HEK293 (cell line): ENCODE results near the gene VANGL1.

ENCODE experiments used
- CTCF ChIA-PET: fragments of 350-600 bp; formaldehyde crosslinking; extraction: SDS; loops from one replicate; lab custom pipeline; 2021; ENCODE audit warnings: antibody characterized with exemption; lab: Yijun Ruan, JAX
- POLR2A ChIA-PET: fragments of 300-600 bp; formaldehyde crosslinking; extraction: SDS; loops from one replicate; lab custom pipeline; 2020; ENCODE audit warnings: antibody characterized with exemption, inconsistent platforms; lab: Yijun Ruan, JAX
- H3K27ac ChIP-seq: fragments of 200-500 bp; sonication (Bioruptor generic); 2 replicates; pipeline ENCODE4 v1.5.1; 2014; ENCODE audit warnings: low read depth, low read length, control low read depth, inconsistent platforms; ENCODE audit errors: extremely low read depth
- H3K36me3 ChIP-seq, 2 experiments: fragments of 200-500 bp in 1 of 2; sonication (Bioruptor generic) in 1 of 2; 1 replicate in 1 of 2; 2 replicates in 1 of 2; pipeline ENCODE4 v1.5.1; 2014 to 2017; ENCODE audit warnings: inconsistent platforms in 2 of 2, low read length in 2 of 2; ENCODE audit not compliant: control insufficient read depth in 2 of 2, insufficient read depth in 1 of 2
- H3K4me1 ChIP-seq: fragments of 200-500 bp; sonication (Bioruptor generic); 2 replicates; pipeline ENCODE4 v1.5.1; 2014; ENCODE audit warnings: mild to moderate bottlenecking, low read length, inconsistent platforms; ENCODE audit not compliant: control insufficient read depth, insufficient read depth
- H3K4me3 ChIP-seq: 2 replicates; pipeline ENCODE4 v1.5.1; 2011; ENCODE audit warnings: low read depth, mild to moderate bottlenecking, control low read depth, low read length, moderate library complexity
- H3K9me3 ChIP-seq: fragments of 200-500 bp; sonication (Bioruptor generic); 2 replicates; pipeline ENCODE4 v1.5.1; 2014; ENCODE audit warnings: low read depth, low read length, inconsistent platforms; ENCODE audit not compliant: control insufficient read depth, insufficient read depth
- BCL11B ChIP-seq: fragments of 450-650 bp; formaldehyde crosslinking; IDR thresholded peaks from 2 replicates; pipeline ENCODE4 v1.5.1; 2016; ENCODE audit warnings: low read depth, missing biosample characterization, missing genetic modification characterization
- CTCF ChIP-seq: fragments of 450-650 bp; formaldehyde crosslinking; IDR thresholded peaks from 2 replicates; pipeline ENCODE4 v1.5.1; 2016; ENCODE audit warnings: missing biosample characterization, missing genetic modification characterization
- GFI1B ChIP-seq: fragments of 450-650 bp; formaldehyde crosslinking; IDR thresholded peaks from 2 replicates; pipeline ENCODE4 v1.5.1; 2016; ENCODE audit warnings: missing biosample characterization, missing genetic modification characterization
- HOXD13 ChIP-seq: sonication (generic); formaldehyde crosslinking; IDR thresholded peaks from 2 replicates; pipeline ENCODE4 v1.8.0; 2022; ENCODE audit warnings: missing genetic modification reagents, borderline replicate concordance
- KLF8 ChIP-seq: fragments of 450-650 bp; formaldehyde crosslinking; IDR thresholded peaks from 2 replicates; pipeline ENCODE4 v1.5.1; 2016; ENCODE audit warnings: missing biosample characterization, missing genetic modification characterization
- SCRT1 ChIP-seq: fragments of 450-650 bp; formaldehyde crosslinking; IDR thresholded peaks from 2 replicates; pipeline ENCODE4 v1.5.1; 2016; ENCODE audit warnings: missing biosample characterization, missing genetic modification characterization, borderline replicate concordance
- YY1 ChIP-seq: fragments of 450-650 bp; formaldehyde crosslinking; IDR thresholded peaks from 2 replicates; pipeline ENCODE4 v1.5.1; 2018; ENCODE audit warnings: missing biosample characterization, missing genetic modification characterization
- ZBTB44 ChIP-seq: fragments of 450-650 bp; IDR thresholded peaks from 2 replicates; pipeline ENCODE4 v1.5.1; 2018; ENCODE audit warnings: missing biosample characterization, mild to moderate bottlenecking, missing genetic modification characterization
- ZBTB48 ChIP-seq: fragments of 450-650 bp; formaldehyde crosslinking; IDR thresholded peaks from 2 replicates; pipeline ENCODE4 v1.5.1; 2016; ENCODE audit warnings: missing biosample characterization, missing genetic modification characterization
- ZBTB7A ChIP-seq: fragments of 450-650 bp; formaldehyde crosslinking; IDR thresholded peaks from 2 replicates; pipeline ENCODE4 v1.5.1; 2016; ENCODE audit warnings: low read depth, missing biosample characterization, missing genetic modification characterization
- ZFP3 ChIP-seq: fragments of 450-650 bp; formaldehyde crosslinking; IDR thresholded peaks from 2 replicates; pipeline ENCODE4 v1.5.1; 2016; ENCODE audit warnings: low read depth, missing biosample characterization, missing genetic modification characterization
- ZNF10 ChIP-seq: fragments of 450-650 bp; formaldehyde crosslinking; IDR thresholded peaks from 2 replicates; pipeline ENCODE4 v1.5.1; 2017; ENCODE audit warnings: missing biosample characterization, missing genetic modification characterization
- ZNF302 ChIP-seq: fragments of 450-650 bp; formaldehyde crosslinking; IDR thresholded peaks from 2 replicates; pipeline ENCODE4 v1.5.1; 2016; ENCODE audit warnings: missing biosample characterization, missing genetic modification characterization, low read depth
- ZNF335 ChIP-seq: fragments of 450-650 bp; formaldehyde crosslinking; conservative IDR thresholded peaks from 2 replicates; pipeline ENCODE4 v1.5.1; 2016; ENCODE audit warnings: missing biosample characterization, missing genetic modification characterization
- ZNF362 ChIP-seq: fragments of 450-650 bp; formaldehyde crosslinking; IDR thresholded peaks from 2 replicates; pipeline ENCODE4 v1.5.1; 2016; ENCODE audit warnings: missing biosample characterization, missing genetic modification characterization
- ZNF404 ChIP-seq: fragments of 450-650 bp; formaldehyde crosslinking; IDR thresholded peaks from 2 replicates; pipeline ENCODE4 v1.5.1; 2017; ENCODE audit warnings: missing biosample characterization, missing genetic modification characterization
- ZNF416 ChIP-seq: fragments of 450-650 bp; formaldehyde crosslinking; IDR thresholded peaks from 2 replicates; pipeline ENCODE4 v1.5.1; 2016; ENCODE audit warnings: missing biosample characterization, missing genetic modification characterization
- ZNF433 ChIP-seq: fragments of 450-650 bp; formaldehyde crosslinking; IDR thresholded peaks from 2 replicates; pipeline ENCODE4 v1.5.1; 2016; ENCODE audit warnings: missing biosample characterization, missing genetic modification characterization, low read depth
- ZNF610 ChIP-seq: fragments of 450-650 bp; formaldehyde crosslinking; IDR thresholded peaks from 2 replicates; pipeline ENCODE4 v1.5.1; 2016; ENCODE audit warnings: missing biosample characterization, missing genetic modification characterization, borderline replicate concordance
- ZNF670 ChIP-seq: fragments of 450-650 bp; formaldehyde crosslinking; IDR thresholded peaks from 2 replicates; pipeline ENCODE4 v1.5.1; 2016; ENCODE audit warnings: missing biosample characterization, missing genetic modification characterization, low read depth
- ZSCAN16 ChIP-seq: fragments of 450-650 bp; formaldehyde crosslinking; IDR thresholded peaks from 2 replicates; pipeline ENCODE4 v1.5.1; 2016; ENCODE audit warnings: missing biosample characterization, missing genetic modification characterization
- TF ChIP-seq, protein P1 (sequence below): fragments of 450-650 bp; formaldehyde crosslinking; IDR thresholded peaks from 2 replicates; pipeline ENCODE4 v1.5.1; 2016; ENCODE audit warnings: missing biosample characterization, missing genetic modification characterization

Gene VANGL1

DNA sequence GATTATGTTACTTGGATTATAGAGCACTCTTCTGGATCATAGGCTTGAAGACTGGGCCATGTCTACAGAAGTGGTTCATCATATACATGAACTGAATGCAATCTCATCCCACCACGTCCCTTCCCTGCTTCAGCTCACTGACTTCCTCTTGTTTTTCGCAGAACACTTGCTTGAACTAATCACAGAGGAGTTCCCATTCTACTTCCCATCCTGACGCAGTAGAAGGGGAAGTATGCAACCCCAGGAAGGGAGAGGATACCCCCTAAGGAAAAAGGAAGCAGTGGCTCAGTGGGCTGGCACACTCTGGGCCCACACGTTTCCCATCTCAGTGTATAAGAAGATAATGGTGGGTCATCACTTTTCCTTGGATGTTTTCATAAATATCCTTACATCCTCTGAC, 90.5 kb downstream of the VANGL1 start:
- no peaks in the 10 kb centered on the region for H3K9me3 ChIP-seq
- ChIA-PET CTCF (interaction anchor here (2.3 kb wide), 1 partner anchor 25 kb away, joined by 9 read pairs; no protein-coding TSS in a partner anchor), POLR2A (no interaction called here)
- H3K4me3 ChIP-seq = no peak overlapping the region
- no peaks in the 10 kb centered on the region for H3K36me3 ChIP-seq
- H3K4me1 ChIP-seq = no peaks in the 10 kb centered on the region
- no peak overlapping the region for H3K27ac ChIP-seq
- TF ChIP-seq ZSCAN16 (tag by site-specific recombination) (no peak), YY1 (no peak), ZNF416 (tag by site-specific recombination) (no peak), BCL11B (tag by site-specific recombination) (no peak), ZBTB7A (tag by site-specific recombination) (no peak), ZBTB48 (tag by site-specific recombination) (no peak), ZNF670 (tag by site-specific recombination) (no peak), ZNF335 (tag by site-specific recombination) (no peak), ZNF362 (tag by site-specific recombination) (no peak), ZNF610 (tag by site-specific recombination) (no peak), ZFP3 (no peak), ZBTB44 (no peak), ZNF433 (tag by site-specific recombination) (no peak), KLF8 (tag by site-specific recombination) (no peak), ZNF404 (tag by site-specific recombination) (no peak)
- TF ChIP-seq, protein P1, sequence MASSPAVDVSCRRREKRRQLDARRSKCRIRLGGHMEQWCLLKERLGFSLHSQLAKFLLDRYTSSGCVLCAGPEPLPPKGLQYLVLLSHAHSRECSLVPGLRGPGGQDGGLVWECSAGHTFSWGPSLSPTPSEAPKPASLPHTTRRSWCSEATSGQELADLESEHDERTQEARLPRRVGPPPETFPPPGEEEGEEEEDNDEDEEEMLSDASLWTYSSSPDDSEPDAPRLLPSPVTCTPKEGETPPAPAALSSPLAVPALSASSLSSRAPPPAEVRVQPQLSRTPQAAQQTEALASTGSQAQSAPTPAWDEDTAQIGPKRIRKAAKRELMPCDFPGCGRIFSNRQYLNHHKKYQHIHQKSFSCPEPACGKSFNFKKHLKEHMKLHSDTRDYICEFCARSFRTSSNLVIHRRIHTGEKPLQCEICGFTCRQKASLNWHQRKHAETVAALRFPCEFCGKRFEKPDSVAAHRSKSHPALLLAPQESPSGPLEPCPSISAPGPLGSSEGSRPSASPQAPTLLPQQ (tag by site-specific recombination) = no peak
- TF ChIP-seq, all 188 proteins: peak for 0

GRCh38 chr1:115740811-115741210, 99.0 kb downstream of the VANGL1 start:
- POLR2A ChIA-PET = no interaction called here

DNA sequence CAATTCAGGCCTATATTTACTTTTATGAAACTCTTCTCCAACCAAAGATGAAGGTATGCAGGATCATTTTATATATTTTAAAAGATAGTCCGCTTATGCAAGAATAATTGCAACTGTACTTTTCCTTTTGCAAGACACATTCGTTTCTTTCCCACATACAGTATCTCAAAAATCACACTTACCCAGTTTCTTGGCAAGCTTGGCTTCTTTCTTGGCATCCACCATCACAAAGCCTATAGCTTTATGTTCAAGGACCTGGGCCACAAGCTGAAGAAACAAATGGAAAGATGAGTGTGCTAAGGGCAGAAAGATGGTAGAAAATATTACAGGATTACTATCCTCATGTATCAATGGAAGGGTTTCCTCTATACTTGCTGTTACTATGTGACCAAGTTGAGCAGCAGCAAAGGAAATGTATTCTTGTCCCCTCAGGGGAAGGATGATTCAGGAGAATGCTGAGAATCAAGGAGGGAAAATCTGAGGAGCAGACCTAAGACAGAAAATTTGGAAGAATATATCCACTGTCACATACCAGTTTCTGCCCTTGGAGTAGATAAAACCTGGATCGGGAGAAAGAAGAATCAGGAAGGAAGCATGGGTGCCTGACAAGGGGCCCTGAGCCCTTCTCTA, 103.0 kb downstream of the VANGL1 start:
- Histone ChIP-seq H3K27ac (no peak overlapping the region), H3K4me1 (no peaks in the 10 kb centered on the region), H3K36me3 (no peaks in the 10 kb centered on the region), H3K9me3 (no peaks in the 10 kb centered on the region), H3K4me3 (no peak overlapping the region)
- POLR2A ChIA-PET = interaction anchor here (0.5 kb wide), 1 partner anchor 33 kb away, joined by 4 read pairs; no protein-coding TSS in a partner anchor
- CTCF ChIA-PET = interaction anchor here (0.7 kb wide), 1 partner anchor 27 kb away, joined by 3 read pairs; no protein-coding TSS in a partner anchor
- TF ChIP-seq GFI1B (tag by site-specific recombination) (no peak), CTCF (tag by site-specific recombination) (no peak)

More at GRCh38 chr1:115740811-115741210, 99.0 kb downstream of the VANGL1 start:
- no peaks in the 10 kb centered on the region for H3K36me3 ChIP-seq
- H3K4me1 ChIP-seq = no peaks in the 10 kb centered on the region
- CTCF ChIA-PET = interaction anchor here (0.6 to 1.6 kb wide), 3 partner anchors 24 to 280 kb away, joined by 3 to 7 read pairs (median 3); no protein-coding TSS in a partner anchor
- H3K27ac ChIP-seq = no peak overlapping the region
- H3K4me3 ChIP-seq = no peak overlapping the region
- no peak for TF ChIP-seq HOXD13 (CRISPR knock-in tag)
- TF ChIP-seq ZNF10 (tag by site-specific recombination) = no peak
- no peak for TF ChIP-seq ZNF302 (tag by site-specific recombination)
- TF ChIP-seq SCRT1 (tag by site-specific recombination) = no peak
- TF ChIP-seq, all 188 proteins: peak for 0
- H3K9me3 ChIP-seq = no peaks in the 10 kb centered on the region
